Activated naive CD8-positive, alpha-beta T cell treated with anti-CD3 and anti-CD28 coated beads for 36 hours (primary cell): ENCODE data around the gene MXD3. TPM values are rescaled to one million over a fixed set of nuclear protein-coding genes. Genes with fewer than 3 reads are reported as not detected.

Experiments
- DNase-seq: peaks from one replicate; pipeline ENCODE4 v3.0.0; 2021
- H3K27ac Mint-ChIP-seq: one replicate; pipeline ENCODE4 v1.8.0; 2022; ENCODE audit warnings: mild to moderate bottlenecking, moderate library complexity, mixed read lengths
- H3K27me3 Mint-ChIP-seq: one replicate; pipeline ENCODE4 v1.8.0; 2022; ENCODE audit warnings: mild to moderate bottlenecking, mixed read lengths
- H3K36me3 Mint-ChIP-seq: one replicate; pipeline ENCODE4 v1.8.0; 2021; ENCODE audit warnings: mild to moderate bottlenecking, mixed read lengths
- H3K4me1 Mint-ChIP-seq: one replicate; pipeline ENCODE4 v1.8.0; 2021; ENCODE audit warnings: mixed read lengths
- H3K4me3 Mint-ChIP-seq: one replicate; pipeline ENCODE4 v1.8.0; 2022; ENCODE audit warnings: mild to moderate bottlenecking, moderate library complexity, mixed read lengths
- H3K9me3 Mint-ChIP-seq: one replicate; pipeline ENCODE4 v1.8.0; 2022; ENCODE audit warnings: mixed read lengths
- total RNA-seq, 2 experiments: library from RNA; stranded (reverse); gene quantifications; one replicate each; pipeline ENCODE4 v1.2.3, GENCODE V29; 2021

Gene MXD3
- total RNA-seq, 2 experiments from 2014 or later, result 14.7 to 17.3 TPM

DNA sequence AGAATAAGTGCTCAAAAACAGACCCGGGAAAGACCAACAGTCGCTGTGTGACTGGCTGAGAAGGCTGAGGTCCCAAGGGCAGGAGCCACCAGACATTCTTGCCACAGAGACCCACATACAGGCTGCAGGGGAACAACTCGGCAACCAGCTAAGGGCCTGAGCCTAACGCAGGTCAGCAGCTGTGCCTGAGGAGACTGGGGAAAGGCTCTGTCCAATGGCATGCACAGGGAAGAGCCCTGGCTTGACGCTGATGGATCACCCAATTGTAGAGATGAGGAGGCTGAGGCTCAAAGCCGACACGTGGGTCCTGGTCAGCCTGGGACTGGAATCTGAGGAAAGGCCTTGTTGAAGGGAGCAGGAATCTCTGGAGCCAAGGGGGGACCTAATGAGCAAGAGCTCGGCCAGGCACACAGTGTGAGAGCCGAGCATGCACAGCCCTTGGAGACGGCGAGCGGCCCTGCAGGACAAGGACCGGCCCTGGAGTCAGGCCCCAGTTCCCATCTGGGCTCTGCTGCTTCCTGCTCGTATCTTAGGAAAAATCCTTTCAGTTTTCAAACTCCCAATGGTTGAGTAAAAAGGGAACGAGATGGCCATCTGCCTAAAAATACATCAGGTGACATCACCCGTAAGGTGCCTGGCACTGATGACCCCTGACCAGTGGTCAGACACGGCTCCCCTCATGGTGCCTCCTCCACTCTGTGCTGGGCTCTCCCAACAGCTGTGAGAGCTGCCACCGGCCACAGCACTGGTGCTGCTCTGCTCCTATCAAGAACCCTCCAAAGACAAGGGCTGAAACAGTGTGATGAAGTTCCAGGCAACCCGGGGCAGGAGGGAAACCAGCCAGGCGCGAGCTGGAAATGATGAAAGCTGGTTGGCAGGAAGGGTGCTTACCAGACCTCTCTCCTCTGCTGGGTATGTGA is 23.3 kb upstream of the MXD3 start:
- no peak for DNase-seq
- H3K27me3 Mint-ChIP-seq, result no peaks in the 10 kb centered on the region
- no peak overlapping the region for H3K27ac Mint-ChIP-seq
- peaks cover 27% of the 10 kb centered on the region for H3K36me3 Mint-ChIP-seq
- no peaks in the 10 kb centered on the region for H3K9me3 Mint-ChIP-seq
- H3K4me3 Mint-ChIP-seq, result no peak overlapping the region
- H3K4me1 Mint-ChIP-seq, result peaks cover 2% of the 10 kb centered on the region

DNA sequence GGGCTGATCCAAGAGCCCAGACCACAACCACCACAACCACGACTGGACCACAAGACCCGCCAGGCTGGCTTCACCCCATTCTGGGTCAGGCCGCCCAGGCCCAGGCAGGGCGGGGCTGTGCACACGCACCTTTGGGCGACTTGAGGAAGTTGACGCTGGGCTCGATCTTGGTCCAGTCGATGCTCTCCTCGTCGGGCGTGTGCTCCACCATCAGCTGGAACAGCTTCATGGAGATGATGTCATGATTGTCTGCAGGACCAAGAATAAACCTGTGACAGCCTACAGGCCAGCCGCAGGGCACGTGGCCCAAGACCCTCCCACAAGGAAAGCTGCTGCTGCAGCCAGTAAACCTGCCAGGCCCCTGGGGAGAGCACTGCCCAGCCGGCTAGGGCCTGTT is 22.5 kb upstream of the MXD3 start:
- no peaks in the 10 kb centered on the region for H3K9me3 Mint-ChIP-seq
- no peak overlapping the region for H3K27ac Mint-ChIP-seq
- no peaks in the 10 kb centered on the region for H3K27me3 Mint-ChIP-seq
- H3K4me3 Mint-ChIP-seq, result no peak overlapping the region
- H3K4me1 Mint-ChIP-seq, result peaks cover 2% of the 10 kb centered on the region
- no peak for DNase-seq
- peaks cover 19% of the 10 kb centered on the region for H3K36me3 Mint-ChIP-seq

DNA sequence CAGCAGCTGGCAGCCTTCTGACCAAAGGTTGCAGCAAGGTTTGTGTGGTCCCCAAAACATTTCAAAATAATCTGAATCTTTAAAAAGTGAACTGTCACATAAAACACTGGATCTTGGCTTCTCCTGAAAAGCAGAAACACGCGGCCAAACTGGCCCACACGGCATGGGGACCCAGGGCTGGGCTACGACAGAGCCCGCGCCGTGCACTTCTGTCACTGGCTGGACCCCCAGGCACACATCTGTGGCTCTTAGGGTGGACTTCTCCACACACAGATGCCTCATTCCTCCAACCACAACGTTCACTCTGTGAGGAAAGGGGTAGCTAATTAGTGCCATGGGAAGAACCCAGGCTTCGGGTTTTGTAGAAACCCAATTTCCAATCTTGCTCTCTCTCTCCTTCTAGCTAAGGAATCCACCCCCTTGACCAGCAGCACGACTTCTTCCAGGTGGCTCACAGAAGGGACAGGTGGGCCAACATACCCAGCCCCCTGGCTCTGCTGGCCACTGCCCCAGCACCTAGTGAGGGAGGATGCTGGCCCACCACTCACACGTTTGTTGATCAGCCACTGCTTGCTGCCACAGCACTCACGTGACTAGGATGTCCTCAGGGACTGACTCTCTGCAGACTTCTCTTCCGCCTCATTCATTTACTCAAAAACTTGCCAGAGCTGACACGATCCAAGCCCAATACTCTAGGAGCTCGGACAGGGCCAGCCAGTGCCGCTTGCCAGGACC is 21.9 kb upstream of the MXD3 start:
- no peaks in the 10 kb centered on the region for H3K27me3 Mint-ChIP-seq
- H3K4me1 Mint-ChIP-seq, result peaks cover 2% of the 10 kb centered on the region
- H3K27ac Mint-ChIP-seq, result no peak overlapping the region
- no peak for DNase-seq
- H3K36me3 Mint-ChIP-seq, result peaks cover 19% of the 10 kb centered on the region
- H3K9me3 Mint-ChIP-seq, result no peaks in the 10 kb centered on the region
- no peak overlapping the region for H3K4me3 Mint-ChIP-seq

GRCh38 chr5:177332896-177333260 is 21.2 kb upstream of the MXD3 start:
- no peak overlapping the region for H3K4me3 Mint-ChIP-seq
- no peak overlapping the region for H3K27ac Mint-ChIP-seq
- peaks cover 4% of the 10 kb centered on the region for H3K4me1 Mint-ChIP-seq
- H3K36me3 Mint-ChIP-seq, result peaks cover 19% of the 10 kb centered on the region
- no peak for DNase-seq
- no peaks in the 10 kb centered on the region for H3K9me3 Mint-ChIP-seq
- H3K27me3 Mint-ChIP-seq, result no peaks in the 10 kb centered on the region

GRCh38 chr5:177332031-177332895 is 20.6 kb upstream of the MXD3 start:
- DNase-seq, result no peak
- H3K36me3 Mint-ChIP-seq, result peaks cover 19% of the 10 kb centered on the region
- no peaks in the 10 kb centered on the region for H3K27me3 Mint-ChIP-seq
- H3K9me3 Mint-ChIP-seq, result no peaks in the 10 kb centered on the region
- no peak overlapping the region for H3K4me3 Mint-ChIP-seq
- peak overlapping the region; percentile 56 for H3K27ac Mint-ChIP-seq
- H3K4me1 Mint-ChIP-seq, result peaks cover 9% of the 10 kb centered on the region

- Mint-ChIP-seq H3K36me3 (peaks cover 17% of the 10 kb centered on the region), H3K27ac (no peak overlapping the region), H3K4me3 (no peak overlapping the region), H3K27me3 (no peaks in the 10 kb centered on the region), H3K4me1 (peaks cover 9% of the 10 kb centered on the region), H3K9me3 (no peaks in the 10 kb centered on the region)
- DNase-seq, result no peak
Measured at GRCh38 chr5:177330991-177331842, 19.5 kb upstream of the MXD3 start.

- H3K36me3 Mint-ChIP-seq, result peaks cover 12% of the 10 kb centered on the region
- H3K27ac Mint-ChIP-seq, result no peak overlapping the region
- H3K9me3 Mint-ChIP-seq, result no peaks in the 10 kb centered on the region
- H3K4me3 Mint-ChIP-seq, result no peak overlapping the region
- H3K27me3 Mint-ChIP-seq, result no peaks in the 10 kb centered on the region
- DNase-seq, result no peak
- H3K4me1 Mint-ChIP-seq, result peaks cover 7% of the 10 kb centered on the region
Measured at GRCh38 chr5:177329883-177330282, 18.2 kb upstream of the MXD3 start.

- H3K4me3 Mint-ChIP-seq, result no peak overlapping the region
- H3K4me1 Mint-ChIP-seq, result peaks cover 7% of the 10 kb centered on the region
- no peaks in the 10 kb centered on the region for H3K9me3 Mint-ChIP-seq
- H3K36me3 Mint-ChIP-seq, result peaks cover 5% of the 10 kb centered on the region
- no peak for DNase-seq
- H3K27me3 Mint-ChIP-seq, result no peaks in the 10 kb centered on the region
- H3K27ac Mint-ChIP-seq, result no peak overlapping the region
Measured at GRCh38 chr5:177328545-177329231, 17.0 kb upstream of the MXD3 start.

GRCh38 chr5:177327539-177328522 is 16.1 kb upstream of the MXD3 start:
- Mint-ChIP-seq H3K27me3 (no peaks in the 10 kb centered on the region), H3K36me3 (peaks cover 3% of the 10 kb centered on the region), H3K4me3 (no peak overlapping the region), H3K4me1 (peaks cover 9% of the 10 kb centered on the region), H3K27ac (peak overlapping the region; percentile 85), H3K9me3 (no peaks in the 10 kb centered on the region)
- DNase-seq, result peak; percentile 19

- Mint-ChIP-seq H3K9me3 (no peaks in the 10 kb centered on the region), H3K4me1 (peaks cover 12% of the 10 kb centered on the region), H3K27me3 (no peaks in the 10 kb centered on the region), H3K4me3 (no peak overlapping the region), H3K36me3 (peaks cover 3% of the 10 kb centered on the region), H3K27ac (no peak overlapping the region)
- no peak for DNase-seq
Measured at GRCh38 chr5:177325868-177326381, 14.2 kb upstream of the MXD3 start.

DNA sequence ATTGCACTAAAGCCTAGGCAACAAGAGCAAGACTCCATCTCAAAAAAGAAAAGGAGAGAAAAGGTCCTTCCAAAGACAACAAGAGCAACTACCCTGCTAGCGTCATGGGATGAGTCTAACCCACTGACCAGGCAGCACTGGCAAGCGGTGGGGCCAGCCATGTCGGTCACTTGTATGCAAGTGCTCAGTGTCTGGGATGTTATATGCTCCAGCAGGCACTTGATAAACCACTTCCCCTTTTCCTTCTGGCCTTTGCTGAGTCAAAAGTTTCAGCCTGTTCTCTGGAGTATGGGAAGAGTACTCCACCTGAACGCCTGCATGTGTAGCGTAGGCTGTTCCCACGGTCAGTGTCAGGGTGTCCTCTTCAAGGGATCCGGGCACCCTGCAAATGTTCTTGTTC is 9.2 kb upstream of the MXD3 start:
- Mint-ChIP-seq H3K36me3 (peaks cover 8% of the 10 kb centered on the region), H3K4me1 (peaks cover 21% of the 10 kb centered on the region), H3K9me3 (peaks cover 3% of the 10 kb centered on the region), H3K4me3 (no peak overlapping the region), H3K27me3 (no peaks in the 10 kb centered on the region), H3K27ac (no peak overlapping the region)
- DNase-seq, result no peak

DNA sequence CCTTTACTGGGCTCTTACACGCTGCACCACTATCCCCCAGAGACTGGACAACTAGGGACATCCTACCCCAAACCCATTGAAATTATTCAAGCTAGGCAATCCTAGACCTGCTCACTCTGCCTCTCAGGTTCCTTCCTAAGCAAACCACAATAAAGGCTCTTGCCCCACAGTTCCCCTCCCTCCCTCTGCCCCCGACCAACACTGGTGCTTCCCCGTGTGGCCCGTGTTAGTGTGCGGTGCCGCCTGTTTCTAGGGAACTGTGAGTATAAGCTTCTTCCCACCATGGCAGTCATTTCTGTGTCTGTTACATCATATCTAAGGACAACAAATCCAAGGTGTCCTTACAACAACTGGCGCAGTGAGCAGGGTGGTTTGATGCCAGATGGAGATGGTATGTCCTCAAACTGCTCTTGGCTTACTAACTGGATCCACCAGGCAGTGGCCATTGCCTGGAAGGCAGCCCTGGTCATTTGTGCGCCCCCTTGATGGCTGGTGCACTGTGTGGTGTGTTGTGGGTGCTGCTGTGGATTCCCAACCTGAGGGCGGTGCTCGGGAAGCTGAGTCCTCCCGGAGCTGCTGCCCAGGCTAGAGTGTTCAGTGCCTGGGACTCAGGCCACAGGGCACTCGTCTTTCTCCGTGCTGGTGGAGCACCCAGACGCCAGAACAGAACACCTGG is 8.4 kb upstream of the MXD3 start:
- peak; percentile 42 for DNase-seq
- Mint-ChIP-seq H3K36me3 (peaks cover 8% of the 10 kb centered on the region), H3K27me3 (no peaks in the 10 kb centered on the region), H3K4me1 (peaks cover 21% of the 10 kb centered on the region), H3K9me3 (peaks cover 3% of the 10 kb centered on the region), H3K4me3 (no peak overlapping the region), H3K27ac (no peak overlapping the region)
